Smooth muscle cell (in vitro differentiated cells): ENCODE results near the gene PCED1A. TPM values are rescaled to one million over a fixed set of nuclear protein-coding genes. Genes with fewer than 3 reads are reported as not detected.

Experiments
- DNase-seq: peaks from one replicate; lab custom pipeline; 2025; ENCODE audit not compliant: unreplicated experiment; lab: John Stamatoyannopoulos, UW
- H2AFZ ChIP-seq: fragments of 200-600 bp; sonication (generic); 2 replicates; pipeline ENCODE4 v1.6.0; 2016; ENCODE audit warnings: antibody characterized with exemption, low read depth, mild to moderate bottlenecking
- H3F3A ChIP-seq: fragments of 200-600 bp; sonication (generic); 2 replicates; pipeline ENCODE4 v1.6.0; 2017; ENCODE audit warnings: antibody characterized with exemption, low read depth
- H3K27ac ChIP-seq: fragments of 200-600 bp; sonication (generic); 2 replicates; pipeline ENCODE4 v1.5.1; 2016; ENCODE audit warnings: low read depth, mild to moderate bottlenecking
- H3K27me3 ChIP-seq: fragments of 200-600 bp; sonication (generic); 2 replicates; pipeline ENCODE4 v1.6.1; 2016; ENCODE audit warnings: low read depth, mild to moderate bottlenecking
- H3K36me3 ChIP-seq: fragments of 200-600 bp; sonication (generic); 2 replicates; pipeline ENCODE4 v1.5.1; 2016; ENCODE audit warnings: low read depth
- H3K4me1 ChIP-seq: fragments of 200-600 bp; sonication (generic); 2 replicates; pipeline ENCODE4 v1.5.1; 2016; ENCODE audit warnings: low read depth
- H3K4me2 ChIP-seq: fragments of 200-600 bp; sonication (generic); 2 replicates; pipeline ENCODE4 v1.6.0; 2016; ENCODE audit warnings: mild to moderate bottlenecking
- H3K4me3 ChIP-seq: fragments of 200-600 bp; sonication (generic); 2 replicates; pipeline ENCODE4 v1.5.1; 2016; ENCODE audit warnings: mild to moderate bottlenecking
- H3K79me2 ChIP-seq: fragments of 200-600 bp; sonication (generic); 2 replicates; pipeline ENCODE4 v1.6.0; 2016; ENCODE audit warnings: low read depth, mild to moderate bottlenecking
- H3K9ac ChIP-seq: fragments of 200-600 bp; sonication (generic); 2 replicates; pipeline ENCODE4 v1.6.0; 2016; ENCODE audit warnings: low read depth
- H3K9me3 ChIP-seq: fragments of 200-600 bp; sonication (generic); replicated peaks from 2 replicates; pipeline ENCODE4 v1.5.1; 2016; ENCODE audit warnings: low read depth
- H4K20me1 ChIP-seq: fragments of 200-600 bp; sonication (generic); 2 replicates; pipeline ENCODE4 v1.6.0; 2016; ENCODE audit warnings: low read depth
- WGBS: methylation state at CpG from one replicate; pipeline ENCODE4 v1.1.7; 2016; ENCODE audit warnings: low lambda C conversion rate; 5-methylcytosine and 5-hydroxymethylcytosine counted together
- polyA plus RNA-seq: library from polyadenylated mRNA; unstranded; fragments of >200 nt; fragmentation: Nextera tagmentation; extraction: Ambion mirVana; gene quantifications from 2 replicates; pipeline ENCODE4 v1.2.1, GENCODE V29; 2016
- total RNA-seq: library from RNA; depleted of rRNA; stranded (reverse); fragments of >200 nt; gene quantifications from 2 replicates; pipeline ENCODE4 v1.2.3, GENCODE V29; 2014
- TF ChIP-seq, protein P1 (sequence below): fragments of 200-600 bp; sonication (generic); IDR thresholded peaks from 2 replicates; pipeline ENCODE4 v1.5.1; 2017; ENCODE audit warnings: borderline replicate concordance, mild to moderate bottlenecking, antibody characterized with exemption; ENCODE audit not compliant: insufficient read depth, poor library complexity, severe bottlenecking

PCED1A gene
- total and polyA plus RNA-seq, 2 experiments from 2014 or later: 18.7 to 46.7 TPM

DNA sequence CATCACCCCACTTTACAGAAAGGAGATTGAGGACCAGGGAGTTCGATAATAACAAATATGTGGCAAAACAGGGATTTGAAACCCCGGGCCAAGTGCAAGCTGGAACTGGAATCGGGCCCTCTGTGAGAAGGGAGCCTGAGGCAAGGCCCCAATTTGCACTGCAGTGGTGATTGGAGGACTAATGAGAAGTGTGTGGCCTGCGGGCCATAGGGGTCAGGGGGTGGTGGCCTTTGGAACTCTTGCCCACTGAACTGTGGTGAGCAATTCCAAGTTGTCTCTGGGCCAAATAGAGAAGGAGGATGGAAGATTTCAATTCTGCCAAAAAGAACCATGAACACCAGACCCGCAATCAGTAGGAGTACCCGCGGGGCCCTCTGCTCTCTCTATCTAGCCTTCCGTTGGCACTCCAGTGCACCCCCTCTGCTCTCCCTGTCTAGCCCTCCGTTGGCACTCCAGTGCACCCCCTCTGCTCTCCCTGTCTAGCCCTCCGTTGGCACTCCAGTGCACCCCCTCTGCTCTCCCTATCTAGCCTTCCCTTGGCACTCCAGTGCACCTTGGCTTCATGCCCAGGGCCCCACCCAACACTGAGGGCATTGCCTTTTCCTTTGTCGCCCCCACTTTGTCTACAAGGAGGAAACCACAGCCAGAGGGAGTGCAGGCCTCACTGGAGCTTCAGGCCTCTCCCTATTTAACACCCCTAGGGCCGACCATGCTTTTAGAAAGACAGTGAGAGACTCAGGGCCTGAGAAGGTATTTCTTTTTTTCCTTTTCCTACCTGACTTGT lies 26.8 kb upstream of the PCED1A start:
- Histone ChIP-seq H3K9me3 (no peaks in the 10 kb centered on the region), H3K9ac (no peak overlapping the region), H4K20me1 (no peaks in the 10 kb centered on the region), H3K36me3 (no peaks in the 10 kb centered on the region), H3K4me2 (no peak overlapping the region), H3K27me3 (no peaks in the 10 kb centered on the region), H3K27ac (no peak overlapping the region), H3K4me3 (no peak overlapping the region), H2AFZ (no peak overlapping the region), H3K79me2 (no peaks in the 10 kb centered on the region), H3F3A (peaks cover 14% of the 10 kb centered on the region), H3K4me1 (peaks cover 14% of the 10 kb centered on the region)
- no peak for DNase-seq
- TF ChIP-seq, protein P1, sequence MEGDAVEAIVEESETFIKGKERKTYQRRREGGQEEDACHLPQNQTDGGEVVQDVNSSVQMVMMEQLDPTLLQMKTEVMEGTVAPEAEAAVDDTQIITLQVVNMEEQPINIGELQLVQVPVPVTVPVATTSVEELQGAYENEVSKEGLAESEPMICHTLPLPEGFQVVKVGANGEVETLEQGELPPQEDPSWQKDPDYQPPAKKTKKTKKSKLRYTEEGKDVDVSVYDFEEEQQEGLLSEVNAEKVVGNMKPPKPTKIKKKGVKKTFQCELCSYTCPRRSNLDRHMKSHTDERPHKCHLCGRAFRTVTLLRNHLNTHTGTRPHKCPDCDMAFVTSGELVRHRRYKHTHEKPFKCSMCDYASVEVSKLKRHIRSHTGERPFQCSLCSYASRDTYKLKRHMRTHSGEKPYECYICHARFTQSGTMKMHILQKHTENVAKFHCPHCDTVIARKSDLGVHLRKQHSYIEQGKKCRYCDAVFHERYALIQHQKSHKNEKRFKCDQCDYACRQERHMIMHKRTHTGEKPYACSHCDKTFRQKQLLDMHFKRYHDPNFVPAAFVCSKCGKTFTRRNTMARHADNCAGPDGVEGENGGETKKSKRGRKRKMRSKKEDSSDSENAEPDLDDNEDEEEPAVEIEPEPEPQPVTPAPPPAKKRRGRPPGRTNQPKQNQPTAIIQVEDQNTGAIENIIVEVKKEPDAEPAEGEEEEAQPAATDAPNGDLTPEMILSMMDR: no peak
- 92% methylated on average over 9 of the region's 12 CpGs for WGBS

DNA sequence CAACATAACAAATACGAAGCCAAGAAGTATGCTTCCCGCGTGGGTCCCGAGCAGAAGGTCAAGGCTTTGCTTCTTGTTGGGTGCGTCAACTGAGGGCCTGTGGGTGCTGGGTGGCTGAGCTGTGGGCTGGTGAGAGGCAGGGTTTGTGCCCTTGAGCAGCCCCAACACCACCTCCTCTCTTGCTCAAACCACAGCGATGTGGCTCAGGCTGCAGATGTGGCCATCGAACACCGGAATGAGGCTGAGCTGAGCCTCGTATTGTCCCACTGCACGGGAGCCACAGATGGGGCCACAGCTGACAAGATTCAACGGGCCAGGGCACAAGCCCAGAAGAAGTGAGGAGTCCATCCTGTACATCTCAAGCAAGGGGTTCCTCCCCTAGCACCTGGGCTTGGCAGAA lies 25.8 kb upstream of the PCED1A start:
- Histone ChIP-seq H3K4me3 (no peak overlapping the region), H3K79me2 (no peaks in the 10 kb centered on the region), H3F3A (peaks cover 7% of the 10 kb centered on the region), H3K27ac (no peak overlapping the region), H3K9ac (no peak overlapping the region), H3K36me3 (no peaks in the 10 kb centered on the region), H3K9me3 (no peaks in the 10 kb centered on the region), H4K20me1 (no peaks in the 10 kb centered on the region), H3K4me2 (no peak overlapping the region), H3K27me3 (no peaks in the 10 kb centered on the region), H3K4me1 (peaks cover 11% of the 10 kb centered on the region), H2AFZ (no peak overlapping the region)
- over 99% methylated on average over 11 of the region's 11 CpGs for WGBS
- TF ChIP-seq, protein P1: no peak
- DNase-seq: no peak

DNA sequence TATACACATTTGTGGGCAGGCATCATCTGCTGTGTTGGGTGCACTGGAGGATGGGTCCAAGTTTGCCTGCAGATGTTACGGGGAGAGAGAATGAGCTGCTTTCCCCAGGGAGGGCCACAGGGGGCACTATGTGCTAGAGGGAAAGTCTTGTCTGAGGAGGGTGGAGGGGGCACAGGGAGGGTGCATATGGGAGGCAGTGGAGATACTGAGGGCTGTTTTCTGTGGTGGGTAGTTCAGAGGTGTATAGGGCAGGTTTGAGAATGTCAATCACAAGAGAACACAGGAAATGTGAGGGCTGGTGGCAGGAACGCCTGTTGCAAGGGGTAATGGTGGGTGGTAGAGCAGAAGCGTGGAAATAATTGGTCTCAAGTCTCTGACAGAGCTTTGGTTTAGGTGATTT lies 25.2 kb upstream of the PCED1A start:
- H3K36me3 ChIP-seq: no peaks in the 10 kb centered on the region
- no peaks in the 10 kb centered on the region for H4K20me1 ChIP-seq
- peaks cover 5% of the 10 kb centered on the region for H3K4me1 ChIP-seq
- H3K27me3 ChIP-seq: no peaks in the 10 kb centered on the region
- no peak overlapping the region for H3K9ac ChIP-seq
- H3K27ac ChIP-seq: no peak overlapping the region
- WGBS: 90% methylated on average over 3 of the region's 3 CpGs
- TF ChIP-seq, protein P1: no peak
- no peak for DNase-seq
- peaks cover under 1% of the 10 kb centered on the region for H3F3A ChIP-seq
- no peaks in the 10 kb centered on the region for H3K9me3 ChIP-seq
- no peak overlapping the region for H3K4me3 ChIP-seq
- no peak overlapping the region for H2AFZ ChIP-seq
- H3K79me2 ChIP-seq: no peaks in the 10 kb centered on the region
- H3K4me2 ChIP-seq: no peak overlapping the region

DNA sequence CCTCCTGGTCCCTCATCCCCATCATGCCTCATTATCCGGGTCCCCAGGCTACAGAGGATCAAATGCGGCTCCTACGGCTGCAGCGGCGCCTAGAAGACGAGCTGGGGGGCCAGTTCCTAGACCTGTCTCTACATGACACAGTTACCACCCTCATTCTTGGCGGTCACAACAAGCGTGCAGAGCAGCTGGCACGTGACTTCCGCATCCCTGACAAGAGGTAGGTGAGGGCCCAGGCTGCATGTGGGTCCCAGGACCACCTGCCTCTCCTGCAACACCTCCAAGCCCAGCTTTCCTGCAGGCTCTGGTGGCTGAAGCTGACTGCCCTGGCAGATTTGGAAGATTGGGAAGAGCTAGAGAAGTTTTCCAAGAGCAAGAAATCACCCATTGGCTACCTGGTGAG lies 24.6 kb upstream of the PCED1A start:
- H3K4me3 ChIP-seq: no peak overlapping the region
- H3K36me3 ChIP-seq: no peaks in the 10 kb centered on the region
- H3K4me2 ChIP-seq: no peak overlapping the region
- no peaks in the 10 kb centered on the region for H3K4me1 ChIP-seq
- H4K20me1 ChIP-seq: no peaks in the 10 kb centered on the region
- TF ChIP-seq, protein P1: no peak
- H3K27me3 ChIP-seq: no peaks in the 10 kb centered on the region
- H3K27ac ChIP-seq: no peak overlapping the region
- no peaks in the 10 kb centered on the region for H3F3A ChIP-seq
- DNase-seq: no peak
- H3K9me3 ChIP-seq: no peaks in the 10 kb centered on the region
- H3K79me2 ChIP-seq: no peaks in the 10 kb centered on the region
- H2AFZ ChIP-seq: no peak overlapping the region
- 97% methylated on average over 10 of the region's 10 CpGs for WGBS
- no peak overlapping the region for H3K9ac ChIP-seq
